Heart right ventricle (tissue), 16 donors: ENCODE results near the gene SSU72. TPM values are rescaled to one million over a fixed set of nuclear protein-coding genes. Genes with fewer than 3 reads are reported as not detected.

Experiments used
- ATAC-seq, 8 donors: fragments of 200-7000 bp; cut with Tn5 transposase; one replicate each; pipeline ENCODE4 v1.9.1; 2020; ENCODE audit warnings: mild to moderate bottlenecking in 8 of 8, moderate library complexity in 8 of 8, moderate number of reproducible peaks in 1 of 8
- DNase-seq, 2 donors: peaks; one replicate each; pipeline ENCODE4 v3.0.0-alpha.2; 2020
- H3K27ac ChIP-seq, 10 donors: fragments of 200-600 bp; sonication (generic) in 2 of 10; one replicate each; pipeline versions ENCODE4 v1.5.0 to v1.8.0; 2020 to 2022; ENCODE audit warnings: mild to moderate bottlenecking in 3 of 10
- H3K27me3 ChIP-seq, 7 donors: fragments of 200-600 bp; one replicate each; pipeline ENCODE4 v1.8.0; 2021 to 2022; ENCODE audit warnings: mild to moderate bottlenecking in 2 of 7
- H3K36me3 ChIP-seq, 9 donors: fragments of 200-600 bp; sonication (generic) in 1 of 9; one replicate each; pipeline versions ENCODE4 v1.5.0 to v1.8.0; 2020 to 2022; ENCODE audit warnings: mild to moderate bottlenecking in 2 of 9
- H3K4me1 ChIP-seq, 9 donors: fragments of 200-600 bp; sonication (generic) in 1 of 9; one replicate each; pipeline versions ENCODE4 v1.5.0 to v1.8.0; 2020 to 2022; ENCODE audit warnings: mild to moderate bottlenecking in 4 of 9
- H3K4me3 ChIP-seq, 10 donors: fragments of 200-600 bp; sonication (generic) in 2 of 10; one replicate each; pipeline versions ENCODE4 v1.5.0 to v1.8.0; 2020 to 2022; ENCODE audit warnings: mild to moderate bottlenecking in 7 of 10, moderate library complexity in 2 of 10
- H3K9me3 ChIP-seq, 11 donors: fragments of 200-600 bp in 10 of 11; sonication (generic) in 2 of 11; one replicate each; pipeline versions ENCODE4 v1.5.0 to v1.8.0; 2013 to 2022; ENCODE audit warnings: mild to moderate bottlenecking in 2 of 11, control low read depth in 1 of 11, moderate library complexity in 1 of 11
- WGBS, 2 donors: extraction: QIAGEN DNeasy Blood & Tissue Kit; methylation state at CpG; one replicate each; pipeline ENCODE4 v1.1.7; 2013; ENCODE audit warnings: inconsistent platforms in 1 of 2; 5-methylcytosine and 5-hydroxymethylcytosine counted together
- intact Hi-C, 10 donors: fragments of 100-400 bp; cut with DNase I; formaldehyde crosslinking; loops; one replicate each; pipeline versions ENCODE4 v1.11.1 to v1.14.2; 2022
- polyA plus RNA-seq, 2 donors: library from polyadenylated mRNA; stranded (reverse); fragments of 200-250 nt; gene quantifications; one replicate each; pipeline ENCODE4 v1.2.3, GENCODE V29; 2013
- total RNA-seq, 10 donors: library from RNA; stranded (reverse); fragmentation: NEBNext Ultra II Directional in 3 of 10; extraction: Animal tissue kit (Norgen Biotek cat#: 25700) in 3 of 10; gene quantifications; one replicate each; pipeline versions ENCODE4 v1.2.1 to v1.2.4, GENCODE V29; 2021 to 2023
- TF ChIP-seq, protein P1 (sequence below), 9 donors: fragments of 200-600 bp; sonication (generic) in 2 of 9; IDR thresholded peaks; one replicate each; pipeline versions ENCODE4 v1.5.0 to v1.8.0; 2021 to 2022; ENCODE audit warnings: antibody characterized with exemption in 9 of 9, mild to moderate bottlenecking in 5 of 9, moderate library complexity in 1 of 9
- donor health status: Arrhythmogenic right ventricular cardiomyopathy.
- donor health status: ischemic (EF 13 %, LVEDD 7.1; RV severe dilation, severe dysfunction).
- donor health status: healthy with polysubstance abuse.
- donor health status: DM: no; HTN: yes; CAD: no.
- donor health status: DM: no; HTN: no; CAD: no.
- donor health status: ischemic (EF 25% LVEDD 6.9; RV normal size, moderate dysfunction).
- donor health status: ischemic (EF 25% LVEDD 5.7; RV mildly dilated, moderate dysfunction).
- donor health status: healthy.
- donor health status: DM: yes; HTN: yes; CAD: no.
- donor health status: Ischemic cardiomyopathy.
- donor health status: ischemic (EF 35%, LVEDD 5.7; RV mildly dilated, moderate dysfunction).
- donor health status: nonischemic (EF 11% LVEDD 7.7; RV severe dilation, severe dysfunction).
- donor health status: DM: yes; HTN: yes; CAD: no.
- donor health status: PGD.
- donor health status: ischemic (EF 29% LVEDD 5.4; RV normal size, mild dysfunction).
- donor health status: nonischemic (EF 23%, LVEDD 6.1; RV moderate dilation, normal function).

SSU72 gene
- total and polyA plus RNA-seq, 12 donors = 73.8 to 138 (median 87.2) TPM

DNA sequence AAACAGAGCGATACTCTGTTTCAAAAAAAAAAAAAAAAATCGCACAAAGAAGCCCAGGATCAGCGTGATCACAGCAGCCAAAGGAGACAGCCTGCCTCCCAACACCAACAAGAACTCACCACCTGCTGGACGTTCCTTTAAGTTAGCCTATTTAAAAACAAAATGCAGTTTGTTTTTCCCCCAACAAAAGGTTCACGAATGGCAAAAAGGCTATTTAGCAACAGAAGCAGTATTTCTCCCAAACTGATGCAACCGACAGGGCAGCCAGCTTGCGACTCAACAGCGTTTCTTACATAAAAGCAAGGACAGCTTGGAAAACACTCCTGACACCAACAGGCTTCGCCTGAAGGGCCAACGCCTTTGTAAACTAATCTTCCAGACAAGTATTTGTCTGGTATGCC lies 6.8 kb downstream of the SSU72 start:
- TF ChIP-seq, protein P1, sequence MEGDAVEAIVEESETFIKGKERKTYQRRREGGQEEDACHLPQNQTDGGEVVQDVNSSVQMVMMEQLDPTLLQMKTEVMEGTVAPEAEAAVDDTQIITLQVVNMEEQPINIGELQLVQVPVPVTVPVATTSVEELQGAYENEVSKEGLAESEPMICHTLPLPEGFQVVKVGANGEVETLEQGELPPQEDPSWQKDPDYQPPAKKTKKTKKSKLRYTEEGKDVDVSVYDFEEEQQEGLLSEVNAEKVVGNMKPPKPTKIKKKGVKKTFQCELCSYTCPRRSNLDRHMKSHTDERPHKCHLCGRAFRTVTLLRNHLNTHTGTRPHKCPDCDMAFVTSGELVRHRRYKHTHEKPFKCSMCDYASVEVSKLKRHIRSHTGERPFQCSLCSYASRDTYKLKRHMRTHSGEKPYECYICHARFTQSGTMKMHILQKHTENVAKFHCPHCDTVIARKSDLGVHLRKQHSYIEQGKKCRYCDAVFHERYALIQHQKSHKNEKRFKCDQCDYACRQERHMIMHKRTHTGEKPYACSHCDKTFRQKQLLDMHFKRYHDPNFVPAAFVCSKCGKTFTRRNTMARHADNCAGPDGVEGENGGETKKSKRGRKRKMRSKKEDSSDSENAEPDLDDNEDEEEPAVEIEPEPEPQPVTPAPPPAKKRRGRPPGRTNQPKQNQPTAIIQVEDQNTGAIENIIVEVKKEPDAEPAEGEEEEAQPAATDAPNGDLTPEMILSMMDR (IDR thresholded peaks at IDR 0.05) = no peak
- peak overlapping the region in 1 of 10 donors; percentile 4 for H3K27ac ChIP-seq
- peaks cover 0 to 78% (median 19%) of the 10 kb centered on the region in 9 donors for H3K36me3 ChIP-seq
- peaks cover 2 to 81% (median 58%) of the 10 kb centered on the region in 9 donors for H3K4me1 ChIP-seq
- ATAC-seq (no peak), DNase-seq (no peak)
- WGBS, 2 donors = 70 to 72% methylated on average over 10 of the region's 10 CpGs
- intact Hi-C loops = no loop called here
- H3K9me3 ChIP-seq = no peaks in the 10 kb centered on the region
- no peak overlapping the region for H3K4me3 ChIP-seq
- no peaks in the 10 kb centered on the region for H3K27me3 ChIP-seq

DNA sequence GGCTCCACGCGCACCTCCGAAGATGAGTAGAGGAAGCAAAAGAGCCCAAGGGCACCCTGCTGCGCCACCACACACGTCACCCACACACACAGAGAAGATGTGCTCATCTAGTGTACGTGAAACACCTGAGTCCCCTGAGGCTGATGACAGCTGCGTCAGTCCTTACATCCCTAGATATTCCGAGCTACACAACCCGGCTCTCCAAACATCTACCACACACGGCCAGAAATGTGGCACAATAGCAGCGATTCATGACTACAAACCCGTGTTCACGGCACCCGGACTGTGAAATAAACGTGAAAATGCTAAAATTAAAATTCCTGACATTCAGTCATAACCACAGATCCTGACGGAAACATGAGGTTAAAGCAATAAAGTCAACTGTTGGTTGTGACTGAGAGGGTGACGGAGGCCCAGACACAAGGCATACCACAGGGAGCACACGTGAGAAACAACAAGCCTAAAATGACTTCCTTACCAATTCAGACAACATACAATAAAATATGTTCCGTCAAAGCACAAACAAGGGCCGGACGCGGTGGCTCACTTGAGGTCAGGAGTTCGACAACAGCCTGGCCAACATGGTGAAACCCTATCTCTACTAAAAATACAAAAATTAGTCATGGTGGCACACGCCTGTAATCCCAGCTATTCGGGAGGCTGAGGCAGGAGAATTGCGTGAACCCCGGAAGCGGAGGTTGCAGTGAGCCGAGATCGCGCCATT lies 7.3 kb downstream of the SSU72 start:
- Histone ChIP-seq H3K4me1 (peaks cover 2 to 77% (median 52%) of the 10 kb centered on the region in 9 donors), H3K27ac (peak overlapping the region in 1 of 10 donors; percentile 26)
- intact Hi-C loops = no loop called here

DNA sequence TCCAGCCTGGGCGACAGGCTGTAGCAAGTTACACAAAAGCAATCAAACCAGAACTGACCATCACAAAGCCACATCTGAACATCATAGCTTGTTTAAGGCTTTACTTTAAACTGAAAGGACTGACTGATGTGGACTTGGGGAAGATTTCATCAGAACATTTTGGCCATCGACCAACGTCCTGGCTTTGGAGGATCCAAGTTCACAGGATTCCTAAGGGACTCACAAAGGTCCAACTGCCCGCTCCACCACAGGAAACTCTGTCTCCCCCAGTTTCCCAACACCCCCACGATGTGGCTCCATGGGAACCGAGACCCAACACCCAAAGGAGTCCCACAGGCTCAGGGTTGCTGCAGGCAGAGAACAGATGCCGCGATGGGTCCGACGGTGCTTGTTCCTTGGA lies 9.3 kb downstream of the SSU72 start:
- TF ChIP-seq, protein P1 (IDR thresholded peaks at IDR 0.05) = no peak
- Histone ChIP-seq H3K4me1 (peaks cover 2 to 63% (median 42%) of the 10 kb centered on the region in 9 donors), H3K27me3 (no peaks in the 10 kb centered on the region), H3K4me3 (no peak overlapping the region), H3K9me3 (no peaks in the 10 kb centered on the region), H3K27ac (no peak overlapping the region), H3K36me3 (peaks cover 0 to 84% (median 42%) of the 10 kb centered on the region in 9 donors)
- 83% methylated on average over 10 of the region's 10 CpGs for WGBS, 2 donors
- intact Hi-C loops = no loop called here
- ATAC-seq (peak in 1 of 8 donors; percentile 23), DNase-seq (no peak)

More for the DNA sequence above, 7.3 kb downstream of the SSU72 start:
- Histone ChIP-seq H3K36me3 (peaks cover 0 to 78% (median 25%) of the 10 kb centered on the region in 9 donors), H3K27me3 (no peaks in the 10 kb centered on the region), H3K9me3 (no peaks in the 10 kb centered on the region), H3K4me3 (no peak overlapping the region)
- TF ChIP-seq, protein P1 (IDR thresholded peaks at IDR 0.05) = no peak
- no peak for ATAC-seq
- WGBS, 2 donors = 88% methylated on average over 31 of the region's 31 CpGs
- no peak for DNase-seq

DNA sequence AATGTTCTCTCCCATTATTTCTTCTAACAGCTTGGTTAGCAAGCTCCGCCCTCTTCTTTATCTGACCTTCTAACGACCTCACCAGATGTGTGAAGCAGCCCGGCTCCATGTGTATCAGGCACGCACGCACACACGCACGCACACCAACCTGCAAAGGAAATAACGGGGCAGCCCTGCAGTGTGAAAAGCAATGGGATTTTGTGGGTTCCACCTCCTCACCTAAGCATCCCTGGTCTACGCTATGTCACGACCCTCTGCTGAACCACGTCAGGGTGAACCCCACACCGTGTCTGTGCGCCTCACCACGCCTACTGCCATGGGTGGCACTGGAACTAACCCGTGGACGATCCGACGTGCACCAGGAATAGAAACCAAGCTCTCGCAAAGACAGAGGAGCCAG lies 10.4 kb downstream of the SSU72 start:
- intact Hi-C loops = no loop called here
- no peak overlapping the region for H3K4me3 ChIP-seq
- no peaks in the 10 kb centered on the region for H3K9me3 ChIP-seq
- DNase-seq (no peak), ATAC-seq (no peak)
- TF ChIP-seq, protein P1 (IDR thresholded peaks at IDR 0.05) = no peak
- H3K36me3 ChIP-seq = peaks cover 0 to 79% (median 42%) of the 10 kb centered on the region in 9 donors
- no peaks in the 10 kb centered on the region for H3K27me3 ChIP-seq
- peaks cover 0 to 52% (median 39%) of the 10 kb centered on the region in 9 donors for H3K4me1 ChIP-seq
- WGBS, 2 donors = 65 to 66% methylated on average over 19 of the region's 19 CpGs
- peak overlapping the region in 1 of 10 donors; percentile 15 for H3K27ac ChIP-seq
